LNCaP clone FGC (cell line): Measurements from ENCODE around the gene EMCN.
"Not testable (repeated sequence)": the region's sequence is repeated elsewhere in the genome, so short reads cannot be mapped to it uniquely, and the experiment has no call there.

Experiments used
- DNase-seq: peaks from one replicate; pipeline ENCODE4 v3.0.0-alpha.2; 2011; ENCODE audit warnings: low read depth
- H3K4me3 ChIP-seq: 2 replicates; pipeline ENCODE4 v1.5.1; 2011; ENCODE audit warnings: mild to moderate bottlenecking, low read depth, low read length, control low read depth
- TF ChIP-seq, protein P1 (sequence below): IDR thresholded peaks from 2 replicates; pipeline ENCODE4 v1.5.1; 2012; ENCODE audit warnings: mild to moderate bottlenecking; ENCODE audit not compliant: control insufficient read depth, insufficient read depth; ENCODE audit errors: extremely low read depth

EMCN gene

DNA sequence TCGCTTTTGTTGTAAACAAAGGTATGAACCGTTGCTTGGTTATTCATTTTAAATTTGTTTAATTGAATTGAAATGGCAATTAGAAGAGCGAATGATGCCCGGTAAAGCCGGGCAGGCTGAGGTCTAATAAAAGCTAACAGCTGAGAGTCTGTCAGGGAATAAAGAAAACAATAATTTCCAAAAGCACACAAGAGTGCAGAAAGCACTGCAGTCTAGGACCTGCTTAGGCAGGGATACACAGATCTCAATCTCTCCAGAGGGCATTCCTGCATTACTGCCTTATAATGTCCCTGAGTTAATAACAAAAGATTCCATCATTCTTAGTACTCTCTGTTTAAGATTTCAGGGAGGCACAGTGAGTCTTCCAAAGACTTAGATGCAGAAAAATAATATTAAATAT is 27.6 kb upstream of the EMCN start:
- DNase-seq, result no peak
- H3K4me3 ChIP-seq, result no peak overlapping the region
- TF ChIP-seq, protein P1, sequence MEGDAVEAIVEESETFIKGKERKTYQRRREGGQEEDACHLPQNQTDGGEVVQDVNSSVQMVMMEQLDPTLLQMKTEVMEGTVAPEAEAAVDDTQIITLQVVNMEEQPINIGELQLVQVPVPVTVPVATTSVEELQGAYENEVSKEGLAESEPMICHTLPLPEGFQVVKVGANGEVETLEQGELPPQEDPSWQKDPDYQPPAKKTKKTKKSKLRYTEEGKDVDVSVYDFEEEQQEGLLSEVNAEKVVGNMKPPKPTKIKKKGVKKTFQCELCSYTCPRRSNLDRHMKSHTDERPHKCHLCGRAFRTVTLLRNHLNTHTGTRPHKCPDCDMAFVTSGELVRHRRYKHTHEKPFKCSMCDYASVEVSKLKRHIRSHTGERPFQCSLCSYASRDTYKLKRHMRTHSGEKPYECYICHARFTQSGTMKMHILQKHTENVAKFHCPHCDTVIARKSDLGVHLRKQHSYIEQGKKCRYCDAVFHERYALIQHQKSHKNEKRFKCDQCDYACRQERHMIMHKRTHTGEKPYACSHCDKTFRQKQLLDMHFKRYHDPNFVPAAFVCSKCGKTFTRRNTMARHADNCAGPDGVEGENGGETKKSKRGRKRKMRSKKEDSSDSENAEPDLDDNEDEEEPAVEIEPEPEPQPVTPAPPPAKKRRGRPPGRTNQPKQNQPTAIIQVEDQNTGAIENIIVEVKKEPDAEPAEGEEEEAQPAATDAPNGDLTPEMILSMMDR, result no peak

DNA sequence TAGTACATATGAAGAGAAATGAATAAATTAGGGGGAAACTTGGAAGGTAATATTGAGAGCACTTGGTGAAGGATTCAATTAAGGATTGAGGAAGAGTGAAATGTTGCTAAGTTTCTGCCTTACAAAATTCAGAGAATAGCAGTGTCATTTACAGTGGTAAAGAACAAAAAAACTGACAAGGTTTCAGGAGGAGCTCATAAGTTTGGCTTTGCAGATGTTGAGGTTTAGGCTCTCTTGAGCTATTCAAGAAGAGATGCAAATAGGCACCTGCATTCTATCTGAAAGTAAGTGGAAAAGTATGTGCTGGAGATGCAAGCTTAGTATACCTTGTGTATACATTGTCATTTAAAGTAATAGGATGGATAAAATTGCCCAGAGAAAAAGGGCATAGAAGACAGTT is 22.3 kb upstream of the EMCN start:
- TF ChIP-seq, protein P1, result no peak
- no peak for DNase-seq
- H3K4me3 ChIP-seq, result no peak overlapping the region

DNA sequence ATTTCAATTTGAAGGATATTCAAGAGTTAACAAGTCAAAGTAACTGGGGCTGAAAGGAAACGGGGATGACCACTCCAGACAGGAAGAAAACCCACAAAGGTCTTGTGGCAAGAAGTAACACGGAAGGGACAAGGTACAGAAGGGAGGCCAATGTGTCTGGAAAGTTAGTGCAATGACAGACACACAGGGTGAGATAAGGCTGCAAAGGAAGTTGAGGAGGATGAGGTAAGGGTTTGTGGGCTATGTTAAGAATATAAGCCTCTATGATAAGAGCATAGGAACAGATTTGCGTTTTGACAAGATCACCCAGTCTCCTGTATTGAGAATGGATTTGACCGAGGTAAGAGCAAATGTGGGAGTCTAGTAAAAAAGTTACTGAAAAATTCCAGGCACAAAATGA is 21.9 kb upstream of the EMCN start:
- TF ChIP-seq, protein P1, result no peak
- H3K4me3 ChIP-seq, result no peak overlapping the region
- DNase-seq, result no peak

DNA sequence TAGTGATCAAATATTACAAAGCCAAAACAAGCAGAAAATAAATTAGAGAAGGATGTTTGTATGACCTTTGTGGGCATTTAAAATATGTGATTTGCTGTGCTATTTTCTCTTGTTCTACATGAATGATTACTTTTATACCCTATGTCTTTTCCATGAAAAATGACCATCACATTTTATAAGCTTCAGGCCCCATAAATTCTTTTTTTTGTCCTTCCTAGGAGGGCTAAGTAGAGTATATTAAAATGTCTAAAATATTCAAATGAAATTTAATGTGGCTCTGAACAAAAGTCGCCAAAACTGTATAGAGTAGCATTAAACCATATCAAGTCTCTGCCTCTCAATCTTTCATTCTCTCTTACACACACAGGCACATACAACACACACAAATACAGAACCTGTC is 15.9 kb upstream of the EMCN start:
- TF ChIP-seq, protein P1, result no peak
- no peak for DNase-seq
- H3K4me3 ChIP-seq, result no peak overlapping the region

DNA sequence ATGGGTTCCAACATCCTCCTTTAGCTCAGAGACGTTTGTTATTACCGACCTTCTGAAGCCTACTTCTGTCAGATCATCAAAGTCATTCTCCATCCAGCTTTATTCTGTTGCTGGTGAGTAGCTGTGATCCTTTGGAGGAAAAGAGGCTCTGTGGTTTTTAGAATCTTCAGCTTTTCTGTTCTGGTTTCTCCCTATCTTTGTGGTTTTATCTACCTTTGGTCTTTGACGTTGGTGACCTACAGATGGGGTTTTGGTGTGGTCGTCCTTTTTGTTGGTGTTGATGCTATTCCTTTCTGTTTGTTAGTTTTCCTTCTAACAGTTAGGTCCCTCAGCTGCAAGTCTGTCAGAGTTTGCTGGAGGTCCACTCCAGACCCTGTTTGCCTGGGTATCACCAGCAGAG is 12.3 kb upstream of the EMCN start:
- not testable (repeated sequence) for H3K4me3 ChIP-seq, DNase-seq

DNA sequence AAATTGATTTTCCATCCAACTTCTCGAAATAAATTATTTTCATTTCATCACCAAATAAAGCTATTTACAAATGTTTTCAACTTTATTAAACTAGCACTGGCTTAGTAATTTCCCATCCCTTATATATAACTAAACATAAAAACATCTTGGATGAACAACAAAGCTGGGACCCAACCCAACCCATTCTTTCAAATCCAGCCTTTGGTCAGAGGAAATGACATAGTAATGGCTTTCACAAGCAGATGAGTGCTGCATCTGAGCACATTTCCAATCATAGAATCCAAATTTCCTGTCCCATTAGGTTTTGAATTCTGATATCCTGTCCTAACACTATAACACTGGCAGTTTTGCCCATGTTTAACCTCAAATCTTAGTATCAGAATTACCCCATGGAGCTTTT is 7.9 kb upstream of the EMCN start:
- H3K4me3 ChIP-seq, result no peak overlapping the region
- DNase-seq, result no peak
- TF ChIP-seq, protein P1, result no peak

DNA sequence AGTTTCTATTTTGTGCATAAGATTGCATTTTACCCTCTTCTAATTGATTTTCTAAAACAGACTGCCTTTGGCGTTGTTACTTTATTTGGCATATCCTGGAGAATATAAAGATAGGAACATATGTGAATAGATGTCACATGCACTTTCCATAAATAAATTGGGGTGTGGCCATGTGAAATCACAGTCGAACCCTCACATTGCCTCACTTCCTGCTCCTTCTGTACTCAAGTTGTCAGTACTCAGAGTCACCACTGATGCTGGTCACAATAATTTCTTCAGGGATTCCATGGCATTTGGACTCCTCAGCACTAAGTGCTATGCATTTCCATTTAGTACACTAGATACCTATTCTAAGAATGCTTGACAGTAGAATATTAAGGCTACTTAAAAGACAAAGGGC is 1.4 kb upstream of the EMCN start:
- TF ChIP-seq, protein P1, result no peak
- H3K4me3 ChIP-seq, result no peak overlapping the region
- no peak for DNase-seq

DNA sequence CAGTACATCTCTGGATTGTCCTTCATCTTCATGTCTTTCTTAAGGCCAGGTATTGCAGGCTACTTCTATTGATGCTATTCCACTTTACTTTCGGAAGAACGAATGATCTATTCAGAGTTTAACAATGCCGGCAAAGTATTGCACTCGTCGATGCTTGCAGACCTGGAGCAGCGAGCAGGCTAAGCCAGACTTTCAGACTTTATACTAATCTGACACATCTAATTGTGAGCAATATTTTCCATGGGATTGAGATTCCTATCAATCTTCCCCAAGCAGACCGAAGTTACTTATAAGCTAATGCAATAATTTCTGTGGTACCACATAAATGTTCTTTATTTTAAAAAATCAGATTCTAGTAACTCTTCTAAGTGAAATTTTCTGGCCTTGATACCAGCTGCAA is 1.6 kb downstream of the EMCN start:
- H3K4me3 ChIP-seq, result no peak overlapping the region
- TF ChIP-seq, protein P1, result no peak
- DNase-seq, result no peak
